Loucy (cell line): Measurements from ENCODE around the gene NAB1.
A peak's percentile ranks its signal among the peaks of the same experiment; 100 is the strongest.

Source experiments
- H2AFZ ChIP-seq: fragments of 200-600 bp; sonication (generic); 2 replicates; pipeline ENCODE4 v1.6.0; 2016; ENCODE audit warnings: antibody characterized with exemption, mild to moderate bottlenecking, low read length, moderate library complexity
- H3F3A ChIP-seq: fragments of 200-600 bp; 2 replicates; pipeline ENCODE4 v1.6.0; 2016; ENCODE audit warnings: antibody characterized with exemption, low read depth, mild to moderate bottlenecking
- H3K27me3 ChIP-seq: fragments of 200-600 bp; sonication (generic); 2 replicates; pipeline ENCODE4 v1.6.1; 2014; ENCODE audit warnings: low read length, mild to moderate bottlenecking; ENCODE audit not compliant: insufficient read depth, poor library complexity, severe bottlenecking
- H3K36me3 ChIP-seq: fragments of 200-600 bp; sonication (generic); 2 replicates; pipeline ENCODE4 v1.6.1; 2016; ENCODE audit warnings: low read length; ENCODE audit not compliant: insufficient read depth
- H3K4me1 ChIP-seq: fragments of 200-600 bp; sonication (generic); 2 replicates; pipeline ENCODE4 v1.5.1; 2014; ENCODE audit warnings: low read length, mild to moderate bottlenecking; ENCODE audit not compliant: insufficient read depth, poor library complexity, severe bottlenecking
- H3K4me2 ChIP-seq: fragments of 200-600 bp; sonication (generic); 2 replicates; pipeline ENCODE4 v1.6.0; 2014; ENCODE audit warnings: antibody characterized with exemption, low read length, low read depth, mild to moderate bottlenecking; ENCODE audit not compliant: poor library complexity, severe bottlenecking
- H3K4me3 ChIP-seq: fragments of 200-600 bp; sonication (generic); 2 replicates; pipeline ENCODE4 v1.5.1; 2014; ENCODE audit warnings: low read length, mild to moderate bottlenecking, mixed read lengths; ENCODE audit not compliant: poor library complexity, severe bottlenecking
- H3K79me2 ChIP-seq: fragments of 200-600 bp; sonication (generic); 2 replicates; pipeline ENCODE4 v1.6.1; 2014; ENCODE audit warnings: low read length; ENCODE audit not compliant: insufficient read depth
- H3K9ac ChIP-seq: fragments of 200-600 bp; sonication (generic); 2 replicates; pipeline ENCODE4 v1.6.0; 2014; ENCODE audit warnings: mild to moderate bottlenecking, low read depth, low read length, moderate library complexity; ENCODE audit not compliant: poor library complexity, severe bottlenecking
- H3K9me2 ChIP-seq: fragments of 200-600 bp; sonication (generic); replicated peaks from 2 replicates; pipeline ENCODE4 v1.6.1; 2016; ENCODE audit warnings: low read depth, low read length, mixed read lengths
- H3K9me3 ChIP-seq: fragments of 200-600 bp; sonication (generic); 2 replicates; pipeline ENCODE4 v1.6.1; 2014; ENCODE audit warnings: mild to moderate bottlenecking, antibody characterized with exemption, low read length, low read depth; ENCODE audit not compliant: insufficient read depth
- H4K20me1 ChIP-seq: fragments of 200-600 bp; sonication (generic); 2 replicates; pipeline ENCODE4 v1.6.0; 2014; ENCODE audit warnings: antibody characterized with exemption, low read length, mild to moderate bottlenecking; ENCODE audit not compliant: insufficient read depth, poor library complexity, severe bottlenecking
- CTCF ChIP-seq: fragments of 200-600 bp; sonication (generic); conservative IDR thresholded peaks from 2 replicates; pipeline ENCODE4 v1.5.1; 2014; ENCODE audit warnings: mild to moderate bottlenecking, antibody characterized with exemption, low read length
- EZH2phosphoT487 ChIP-seq: fragments of 200-600 bp; IDR thresholded peaks from 2 replicates; pipeline ENCODE4 v1.6.1; 2018; ENCODE audit warnings: antibody characterized with exemption, mild to moderate bottlenecking, moderate library complexity, borderline replicate concordance

The NAB1 gene

GRCh38 chr2:190716176-190716807 lies 67.4 kb downstream of the NAB1 start:
- Histone ChIP-seq H4K20me1 (no peaks in the 10 kb centered on the region), H3K9me3 (no peaks in the 10 kb centered on the region), H3K27me3 (no peaks in the 10 kb centered on the region), H3K9me2 (no peaks in the 10 kb centered on the region), H3K4me2 (no peak overlapping the region), H2AFZ (no peak overlapping the region), H3K4me3 (no peak overlapping the region), H3K79me2 (no peaks in the 10 kb centered on the region), H3K9ac (no peak overlapping the region), H3K36me3 (no peaks in the 10 kb centered on the region), H3K4me1 (peaks cover 26% of the 10 kb centered on the region), H3F3A (no peaks in the 10 kb centered on the region)
- TF ChIP-seq EZH2phosphoT487 (no peak), CTCF (no peak)

GRCh38 chr2:190717306-190717705 lies 68.4 kb downstream of the NAB1 start:
- Histone ChIP-seq H3K36me3 (no peaks in the 10 kb centered on the region), H3K4me1 (peaks cover 26% of the 10 kb centered on the region)

GRCh38 chr2:190717764-190718651 lies 69.1 kb downstream of the NAB1 start:
- H3K27me3 ChIP-seq = no peaks in the 10 kb centered on the region
- no peak overlapping the region for H3K9ac ChIP-seq
- peak overlapping the region; percentile 25 for H3K4me2 ChIP-seq
- H3K79me2 ChIP-seq = no peaks in the 10 kb centered on the region
- H4K20me1 ChIP-seq = no peaks in the 10 kb centered on the region
- no peaks in the 10 kb centered on the region for H3K9me2 ChIP-seq
- TF ChIP-seq CTCF (no peak), EZH2phosphoT487 (no peak)
- no peak overlapping the region for H3K4me3 ChIP-seq
- peaks cover 26% of the 10 kb centered on the region for H3K4me1 ChIP-seq
- H2AFZ ChIP-seq = no peak overlapping the region
- H3F3A ChIP-seq = no peaks in the 10 kb centered on the region
- H3K9me3 ChIP-seq = no peaks in the 10 kb centered on the region
- no peaks in the 10 kb centered on the region for H3K36me3 ChIP-seq

More at GRCh38 chr2:190717306-190717705, 68.4 kb downstream of the NAB1 start:
- H3K9me3 ChIP-seq = no peaks in the 10 kb centered on the region
- no peaks in the 10 kb centered on the region for H3K9me2 ChIP-seq
- H3F3A ChIP-seq = no peaks in the 10 kb centered on the region
- H3K27me3 ChIP-seq = no peaks in the 10 kb centered on the region
- H3K9ac ChIP-seq = no peak overlapping the region
- H2AFZ ChIP-seq = no peak overlapping the region
- H3K79me2 ChIP-seq = no peaks in the 10 kb centered on the region
- TF ChIP-seq CTCF (no peak), EZH2phosphoT487 (no peak)
- H3K4me2 ChIP-seq = peak overlapping the region; percentile 25
- no peak overlapping the region for H3K4me3 ChIP-seq
- H4K20me1 ChIP-seq = no peaks in the 10 kb centered on the region
